ENCODE measurements around the gene MAPK1IP1L.

MAPK1IP1L gene

GRCh38 chr14:55094292-55095157 is 43.1 kb downstream of the MAPK1IP1L start:
- DNase-seq (ENCODE audit: low read depth, low spot score): peak; percentile 35

DNA sequence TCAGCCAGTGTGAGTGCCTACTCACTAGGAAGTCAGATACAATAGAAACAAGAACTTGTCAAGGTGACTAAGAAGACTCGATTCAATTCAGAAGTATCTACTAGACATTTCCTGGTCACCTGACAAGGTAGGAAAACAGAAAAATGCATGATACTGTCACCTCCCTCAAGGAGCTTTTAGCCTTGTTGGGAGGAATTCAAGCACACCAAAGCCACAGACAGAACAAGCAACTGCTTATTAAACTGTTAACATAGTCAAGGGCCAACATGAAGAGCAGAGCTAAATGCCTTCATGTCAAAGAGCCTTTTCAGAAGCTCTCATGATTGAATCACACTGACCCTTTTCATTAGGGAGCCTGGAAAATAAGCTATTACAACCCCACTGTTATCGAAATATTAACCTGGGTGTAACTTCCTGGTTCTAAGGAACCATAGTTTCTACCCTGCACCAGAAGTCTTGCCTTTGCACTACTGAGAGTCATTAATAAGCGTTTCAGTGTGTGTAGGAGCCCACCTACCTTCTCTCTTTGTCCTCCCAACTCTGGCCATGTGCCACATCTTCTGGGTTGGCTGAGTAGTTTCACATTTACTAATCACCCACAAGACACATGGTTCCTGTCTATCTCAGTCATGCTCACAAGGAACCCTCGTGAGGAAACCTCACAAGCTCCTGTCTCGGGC is 46.6 kb downstream of the MAPK1IP1L start:
- no peak for DNase-seq (ENCODE audit: low read depth, low spot score)

GRCh38 chr14:55098561-55098898 is 47.1 kb downstream of the MAPK1IP1L start:
- DNase-seq (ENCODE audit: low read depth, low spot score): no peak

DNA sequence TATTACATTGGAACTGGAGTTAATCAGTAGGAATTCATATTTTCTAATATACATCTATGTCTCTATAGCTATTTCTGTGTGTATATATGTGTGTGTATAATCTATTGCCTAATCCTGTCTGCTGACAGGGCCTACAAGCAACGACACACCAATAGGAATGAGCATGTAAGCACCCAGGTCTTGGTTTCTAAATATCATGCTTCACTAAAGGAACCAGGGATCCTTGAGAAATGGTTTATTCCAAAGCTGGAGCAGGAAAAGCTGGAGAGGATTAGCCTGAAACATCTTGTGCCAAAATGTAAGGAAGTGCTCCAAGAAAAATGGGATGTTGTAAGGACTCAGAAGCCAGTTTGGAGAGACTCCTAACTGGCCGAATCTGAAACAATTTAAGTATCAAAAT is 48.3 kb downstream of the MAPK1IP1L start:
- no peak for DNase-seq (ENCODE audit: low read depth, low spot score)

DNA sequence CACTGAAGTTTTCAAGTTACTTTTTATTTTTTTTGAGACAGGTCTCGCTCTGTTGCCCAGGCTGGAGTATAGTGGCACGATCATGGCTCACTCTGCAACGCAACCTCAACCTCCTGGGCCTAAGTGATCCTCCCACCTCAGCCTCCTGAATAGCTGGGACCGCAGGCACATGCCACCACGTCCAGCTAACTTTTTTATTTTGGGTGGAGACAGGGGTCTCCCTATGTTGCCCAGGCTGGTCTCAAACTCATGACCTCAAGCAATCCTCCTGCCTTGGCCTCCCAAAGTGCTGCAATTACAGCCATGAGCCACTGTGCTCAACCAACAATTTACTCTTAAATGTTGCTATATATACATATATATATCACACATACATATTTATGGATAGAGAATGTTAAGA is 50.3 kb downstream of the MAPK1IP1L start:
- DNase-seq (ENCODE audit: low read depth, low spot score): no peak

DNA sequence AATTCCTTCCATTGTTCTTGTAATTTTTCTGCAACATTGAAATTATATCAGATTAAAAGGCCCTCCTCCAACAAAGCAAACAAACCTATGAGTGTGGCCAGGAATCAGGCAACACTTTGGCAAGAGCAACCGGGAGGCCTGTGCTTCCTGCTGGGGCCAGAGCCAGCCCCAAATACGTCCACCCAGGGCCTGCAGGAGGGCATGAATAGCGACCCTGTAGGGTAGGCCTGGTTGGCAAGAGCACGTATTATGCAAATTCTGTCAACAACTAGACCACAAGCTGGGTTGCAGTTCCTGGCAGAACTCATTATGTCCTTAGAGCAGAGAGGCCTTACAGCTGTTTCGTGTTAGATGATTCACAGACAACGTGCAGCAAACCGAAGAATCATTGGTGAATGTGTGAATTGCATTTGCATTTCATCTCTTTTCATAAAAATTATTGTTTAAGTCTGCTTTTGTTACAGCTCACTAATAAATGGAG is 50.7 kb downstream of the MAPK1IP1L start:
- peak; percentile 95 for DNase-seq (ENCODE audit: low read depth, low spot score)

- peak; percentile 91 for DNase-seq (ENCODE audit: low read depth, low spot score)
These were observed 51.7 kb downstream of the MAPK1IP1L start for GRCh38 chr14:55103005-55103640.

DNA sequence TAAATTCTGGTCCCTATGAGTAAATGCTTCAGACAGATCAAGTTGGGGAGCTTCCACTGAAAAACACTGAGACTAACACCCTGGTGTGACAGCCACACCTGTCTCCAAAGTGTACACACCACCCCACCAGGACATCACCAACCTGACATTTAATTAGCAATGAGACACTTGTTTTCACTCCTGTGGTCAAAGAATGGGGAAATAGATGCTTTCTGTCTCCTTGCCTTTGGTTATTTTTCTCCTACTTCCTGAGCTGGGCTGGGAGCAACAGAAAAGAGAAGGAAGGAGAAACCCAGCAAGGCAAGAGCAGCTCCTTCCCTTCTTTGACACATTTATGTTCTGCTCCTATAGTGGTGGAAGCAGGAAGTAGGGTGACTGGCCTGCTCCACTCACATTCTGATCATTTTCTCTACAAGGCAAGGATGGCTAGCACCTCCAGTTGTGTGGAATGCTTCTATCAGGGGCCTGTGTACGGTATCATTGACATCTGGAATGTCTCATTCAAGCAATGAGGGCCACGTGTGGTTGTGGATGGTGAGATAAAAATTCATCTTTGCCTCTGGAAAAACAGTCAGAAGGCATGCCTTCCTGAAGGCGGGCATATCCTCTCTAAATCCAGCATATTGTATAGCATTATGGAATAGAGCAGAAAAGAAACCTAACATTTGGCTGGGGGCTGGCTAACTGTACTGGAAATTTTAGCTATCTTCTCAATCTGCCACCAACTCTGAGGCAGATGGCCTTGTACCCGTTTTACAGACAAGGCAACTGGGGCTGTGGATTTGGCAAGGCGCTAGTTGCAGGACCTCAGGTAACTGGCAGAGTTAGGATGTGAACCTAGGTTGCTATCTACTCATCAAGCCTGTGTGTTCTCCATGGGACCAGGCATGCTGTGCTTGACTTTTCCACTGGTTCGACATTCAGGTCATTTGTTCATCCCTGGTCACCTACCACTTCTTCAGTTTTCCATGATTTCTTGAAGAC is 52.8 kb downstream of the MAPK1IP1L start:
- no peak for DNase-seq (ENCODE audit: low read depth, low spot score)

DNA sequence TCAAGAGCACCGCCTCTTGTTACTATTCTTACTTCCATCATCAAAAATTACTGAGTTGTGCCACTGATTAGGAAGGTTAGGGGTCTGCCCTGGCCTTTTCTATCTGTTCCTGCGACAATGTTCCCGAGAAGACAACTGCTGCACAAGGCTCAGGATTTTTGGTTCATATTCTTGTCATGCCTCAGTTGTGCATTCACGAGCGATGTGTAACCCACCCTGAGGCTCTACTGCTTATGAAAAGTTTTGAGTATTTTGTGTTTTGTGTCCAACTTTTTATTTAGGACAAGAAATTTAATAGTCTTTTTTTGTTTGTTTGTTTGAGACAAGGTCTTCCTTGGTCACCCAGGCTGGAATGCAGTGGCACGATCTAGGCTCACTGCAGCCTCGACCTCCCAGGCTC is 54.5 kb downstream of the MAPK1IP1L start:
- DNase-seq (ENCODE audit: low read depth, low spot score): no peak

GRCh38 chr14:55107766-55108554 is 56.5 kb downstream of the MAPK1IP1L start:
- DNase-seq (ENCODE audit: low read depth, low spot score): peak; percentile 93

GRCh38 chr14:55109836-55110235 is 58.4 kb downstream of the MAPK1IP1L start:
- no peak for DNase-seq (ENCODE audit: low read depth, low spot score)

DNA sequence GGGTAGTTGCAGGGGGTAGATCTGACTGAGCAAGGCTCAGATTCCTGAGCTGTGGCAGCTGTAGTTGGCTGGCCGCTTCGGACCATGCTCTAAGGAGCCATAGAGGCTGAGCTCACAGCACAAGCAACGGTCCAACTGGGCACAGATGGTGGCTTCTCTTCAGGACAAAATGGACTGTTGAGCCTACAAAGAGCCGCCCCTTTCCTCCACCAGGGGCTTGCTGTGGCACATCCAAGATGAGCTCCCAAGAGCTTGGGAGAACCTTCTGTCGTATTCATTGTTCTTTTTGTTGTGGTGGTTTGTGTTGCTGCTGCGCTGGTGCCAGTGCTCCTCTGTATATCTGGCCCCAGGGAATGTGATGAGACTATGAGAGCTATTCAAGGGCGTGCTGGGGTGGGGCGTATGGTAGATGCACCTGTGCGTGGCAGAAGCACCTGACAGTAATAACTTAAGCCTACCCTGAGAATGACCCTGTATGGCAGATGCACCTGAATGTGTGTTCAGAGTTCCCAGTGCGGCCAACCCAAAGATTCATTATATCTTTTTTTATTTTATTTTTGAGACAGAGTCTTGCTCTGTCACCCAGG is 59.8 kb downstream of the MAPK1IP1L start:
- DNase-seq (ENCODE audit: low read depth, low spot score): no peak

DNA sequence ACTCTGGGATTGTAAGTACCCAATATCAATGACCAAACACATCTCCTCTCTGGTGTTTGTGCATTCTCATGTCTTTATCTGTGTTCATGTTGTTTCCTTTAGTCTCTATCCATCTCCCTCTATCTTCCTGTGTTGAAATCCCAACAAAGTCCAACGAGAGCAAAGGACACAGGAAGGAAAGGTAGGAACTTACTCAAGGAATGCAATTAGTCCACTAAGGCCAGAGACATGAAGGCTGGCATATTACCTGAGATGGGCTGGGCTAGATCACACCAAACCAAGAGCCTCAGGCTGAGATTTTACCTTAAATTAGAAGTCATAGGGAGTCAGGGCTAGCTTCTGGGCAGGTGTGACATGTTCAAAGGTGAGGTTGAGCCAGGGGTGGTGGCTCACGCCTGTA is 63.3 kb downstream of the MAPK1IP1L start:
- DNase-seq (ENCODE audit: low read depth, low spot score): no peak

GRCh38 chr14:55115460-55115859 is 64.0 kb downstream of the MAPK1IP1L start:
- DNase-seq (ENCODE audit: low read depth, low spot score): no peak

DNA sequence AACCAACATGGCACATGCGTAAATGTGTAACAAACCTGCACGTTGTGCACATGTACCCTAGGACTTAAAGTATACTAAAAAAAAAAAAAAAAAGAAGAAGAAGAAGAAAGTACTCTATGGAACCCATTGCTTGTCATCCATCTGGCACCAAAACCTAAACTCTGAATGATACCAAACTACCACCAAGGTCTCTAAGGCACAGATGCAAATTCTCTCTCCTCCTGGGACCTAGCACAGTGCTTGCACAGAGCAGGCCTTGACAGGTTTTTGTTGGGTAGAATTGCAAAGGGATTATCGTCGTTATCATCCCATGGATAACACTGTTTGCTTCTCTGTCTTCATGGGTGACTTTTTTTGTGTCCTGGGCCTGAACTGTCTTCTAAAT is 64.4 kb downstream of the MAPK1IP1L start:
- no peak for DNase-seq (ENCODE audit: low read depth, low spot score)

DNA sequence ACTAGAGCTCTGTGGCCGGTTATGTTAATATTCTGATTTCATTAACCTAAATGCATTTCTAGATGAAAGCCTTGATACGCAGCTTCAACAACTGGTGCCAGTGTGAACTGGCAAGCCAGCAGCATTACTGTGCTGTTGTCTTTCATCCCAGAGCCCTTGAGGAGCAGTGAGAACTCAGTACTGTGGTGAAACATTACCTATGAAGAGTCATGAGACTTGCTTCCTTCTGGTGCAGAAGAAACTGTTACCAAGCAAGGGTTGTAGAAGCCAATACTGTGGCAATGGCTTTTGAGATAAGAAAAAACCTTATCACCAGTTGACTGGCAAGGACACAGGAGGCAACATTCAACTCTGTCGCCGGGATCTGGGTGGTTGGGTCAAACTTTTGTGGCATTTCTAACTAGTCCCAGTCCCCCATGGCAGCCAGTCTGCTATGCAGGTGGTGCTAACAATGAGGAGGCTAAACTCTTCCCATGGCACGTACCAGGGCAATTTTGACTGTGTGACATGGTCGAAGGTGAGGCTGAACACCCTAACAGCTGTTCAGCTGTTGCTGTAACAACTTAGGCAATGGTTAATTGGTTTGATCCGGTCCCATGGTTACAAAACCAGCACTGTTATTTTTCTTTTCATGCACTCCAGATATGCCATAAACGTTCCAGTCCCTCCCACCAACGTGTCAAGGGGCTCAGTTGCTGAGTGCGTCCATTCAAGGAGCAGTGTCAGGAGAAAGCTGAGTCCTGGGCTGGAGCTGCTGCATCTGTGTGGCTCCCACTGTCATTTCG is 65.0 kb downstream of the MAPK1IP1L start:
- no peak for DNase-seq (ENCODE audit: low read depth, low spot score)

DNA sequence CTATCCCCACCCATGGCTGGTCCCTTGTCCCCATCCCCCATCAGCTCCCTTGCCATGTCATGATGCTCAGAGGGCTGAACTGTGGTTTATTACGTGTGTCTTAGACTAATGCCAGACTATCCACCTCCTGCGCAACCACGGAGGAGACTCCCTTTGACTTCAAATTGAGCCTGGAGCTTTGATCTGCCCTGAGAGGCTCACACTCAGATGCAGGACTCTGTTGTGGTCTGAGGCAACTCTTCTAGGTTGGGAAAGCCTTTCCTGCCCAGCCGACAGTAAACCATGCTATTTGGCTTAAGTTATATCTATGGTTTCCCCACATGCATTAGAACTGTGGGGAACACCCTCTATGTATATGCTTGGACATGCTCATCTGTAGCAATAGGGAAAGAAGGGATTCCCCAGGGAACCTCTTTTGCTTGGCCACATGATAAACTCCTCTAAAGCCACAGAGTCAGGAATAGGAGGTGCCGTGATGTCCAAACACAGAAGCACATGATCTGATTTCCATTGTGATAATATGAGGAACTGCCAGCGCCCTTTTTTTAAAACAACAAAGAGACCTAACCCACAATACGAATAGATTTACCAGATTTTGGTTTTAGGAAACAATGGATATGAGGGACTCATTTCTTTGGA is 66.5 kb downstream of the MAPK1IP1L start:
- DNase-seq (ENCODE audit: low read depth, low spot score): peak; percentile 52

DNA sequence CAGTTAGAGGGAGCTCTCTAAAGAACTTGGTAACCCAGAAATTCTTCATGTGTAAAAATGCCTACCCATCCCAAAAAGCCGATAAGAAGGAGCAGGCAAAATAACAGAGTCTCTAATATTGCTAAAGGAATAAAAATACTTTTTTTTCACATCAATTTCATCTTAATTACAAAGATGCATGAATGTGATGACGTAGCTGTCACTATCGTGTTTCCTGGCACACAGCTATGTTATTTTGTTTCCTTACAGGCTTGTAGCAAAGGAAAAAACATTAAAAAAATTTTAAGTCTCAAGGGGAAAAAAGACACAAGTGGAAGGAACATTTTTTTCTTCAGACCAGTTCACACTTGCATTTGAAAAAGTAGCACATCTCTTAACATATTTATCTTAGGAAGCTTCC is 67.3 kb downstream of the MAPK1IP1L start:
- DNase-seq (ENCODE audit: low read depth, low spot score): no peak

Data from astrocyte of the hippocampus (primary cell).